HG03439 (cell line): ENCODE measurements around the gene MSS51.
"Not testable (repeated sequence)": the region's sequence is repeated elsewhere in the genome, so short reads cannot be mapped to it uniquely, and the experiment has no call there.

ENCODE experiments used
- ATAC-seq: cut with Tn5 transposase; IDR thresholded peaks from one replicate; pipeline ENCODE4 v1.9.1; 2021; ENCODE audit warnings: mild to moderate bottlenecking, moderate library complexity; ENCODE audit not compliant: unreplicated experiment

Gene MSS51

DNA sequence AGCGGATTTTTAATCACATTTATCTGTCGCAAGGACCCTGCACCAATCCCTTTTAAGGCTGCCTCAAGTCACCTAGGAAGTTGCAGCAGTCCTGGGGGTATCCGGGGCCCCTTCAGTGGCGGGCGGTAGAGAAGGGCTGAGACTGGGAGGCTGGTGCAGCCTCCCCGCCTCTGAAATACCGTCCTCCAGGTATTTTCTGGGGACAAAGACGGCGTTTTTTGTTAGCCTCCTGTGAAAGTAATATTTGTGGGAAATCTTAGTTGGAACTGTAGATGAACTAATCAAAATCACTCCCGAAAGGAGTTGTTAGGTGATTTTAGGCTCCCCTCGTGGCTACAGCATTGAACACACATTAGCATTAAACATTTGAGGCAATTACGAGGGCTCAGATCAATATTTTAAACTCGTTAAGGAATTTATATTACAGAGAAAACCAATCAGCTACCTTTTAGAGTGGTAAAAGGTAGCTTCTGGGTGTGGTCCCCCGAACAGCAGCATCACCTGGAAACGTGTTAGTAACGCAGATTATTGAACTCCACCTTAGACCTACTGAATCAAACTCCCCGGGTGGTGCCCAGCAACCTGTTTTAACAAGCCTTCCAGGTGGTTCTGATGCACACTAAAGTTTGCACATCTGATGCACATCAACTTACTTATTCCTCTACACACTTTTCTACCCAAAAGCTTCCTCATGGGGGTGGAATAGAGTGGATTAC lies 19.0 kb downstream of the MSS51 start:
- ATAC-seq = peak; percentile 22

DNA sequence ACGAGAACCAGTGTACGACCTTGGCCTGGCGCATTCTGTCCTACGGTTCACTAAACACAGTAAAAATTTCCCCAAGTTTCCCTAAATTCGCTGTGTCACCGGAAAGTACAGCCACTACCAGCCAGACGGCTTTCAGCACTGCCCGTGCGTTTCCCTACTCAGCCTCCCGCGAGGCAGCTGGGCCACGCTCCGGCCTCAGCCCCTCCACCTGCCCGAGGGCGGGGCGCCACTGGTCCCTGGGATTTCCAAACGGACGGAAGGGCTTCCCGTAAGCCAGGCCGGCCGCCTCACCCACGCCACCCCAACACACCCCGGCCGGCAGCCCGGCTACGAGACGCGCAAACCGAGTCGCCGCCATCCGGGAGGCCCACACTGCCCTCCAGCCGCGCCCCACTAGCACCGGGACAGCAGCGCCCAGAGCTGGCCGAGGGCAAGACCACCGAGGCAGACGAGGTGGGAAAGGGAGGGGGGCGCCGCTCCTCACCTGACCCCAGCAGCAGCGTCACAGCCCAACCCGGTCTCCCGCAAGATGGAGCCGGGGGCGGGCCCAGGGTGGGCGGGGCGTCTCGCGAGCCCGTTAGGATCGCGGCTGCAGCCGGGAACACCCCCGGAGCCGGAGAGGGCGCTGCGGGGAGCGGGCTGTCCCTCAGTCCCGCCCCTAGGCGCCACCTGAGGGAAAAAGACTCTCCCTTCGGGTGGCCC lies 19.7 kb downstream of the MSS51 start, which contains the start of gene ANXA7:
Gene ANXA7 (minus strand): TSS at position 531 of the 702 bp plus-strand sequence. CDS start 13,202 bp downstream, outside the sequence.
- peak; percentile 87 for ATAC-seq

DNA sequence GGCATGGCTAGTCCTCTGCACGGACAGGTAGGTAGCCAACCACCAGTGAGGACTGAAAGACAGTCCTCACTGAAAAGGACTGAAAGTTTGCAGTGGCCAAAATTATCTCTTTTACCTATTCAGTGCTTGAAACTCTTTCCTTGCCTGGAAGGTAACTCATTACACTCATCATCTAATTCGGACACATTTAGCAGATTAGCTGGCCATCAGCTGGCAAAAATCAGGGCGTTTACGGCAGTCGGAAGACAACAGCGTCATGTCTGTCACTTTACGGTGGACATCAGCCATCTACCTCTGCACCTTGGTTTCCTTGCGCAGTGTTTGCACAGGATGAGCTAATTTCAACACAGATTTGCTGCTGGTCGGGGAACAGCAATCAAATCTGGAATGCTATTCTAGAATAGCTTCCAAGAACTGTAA lies 20.2 kb downstream of the MSS51 start:
- ATAC-seq = peak; percentile 28

DNA sequence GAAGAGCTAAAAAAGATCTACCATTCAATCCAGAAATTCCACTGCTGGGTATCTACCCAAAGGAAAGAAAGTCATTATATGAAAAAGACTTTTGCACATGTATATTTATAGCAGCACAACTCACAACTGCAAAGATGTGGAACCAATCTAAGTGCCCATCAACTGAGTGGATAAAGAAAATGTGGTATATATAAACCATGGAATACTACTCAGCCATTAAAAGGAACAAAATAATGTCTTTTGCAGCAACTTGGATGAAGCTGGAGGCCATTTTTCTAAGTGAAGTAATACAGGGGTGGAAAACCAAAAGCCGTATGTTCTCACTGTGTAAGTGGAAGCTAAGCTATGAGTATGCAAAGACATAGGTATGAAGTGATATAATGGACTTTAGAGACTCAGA lies 22.5 kb downstream of the MSS51 start:
- ATAC-seq = no peak

DNA sequence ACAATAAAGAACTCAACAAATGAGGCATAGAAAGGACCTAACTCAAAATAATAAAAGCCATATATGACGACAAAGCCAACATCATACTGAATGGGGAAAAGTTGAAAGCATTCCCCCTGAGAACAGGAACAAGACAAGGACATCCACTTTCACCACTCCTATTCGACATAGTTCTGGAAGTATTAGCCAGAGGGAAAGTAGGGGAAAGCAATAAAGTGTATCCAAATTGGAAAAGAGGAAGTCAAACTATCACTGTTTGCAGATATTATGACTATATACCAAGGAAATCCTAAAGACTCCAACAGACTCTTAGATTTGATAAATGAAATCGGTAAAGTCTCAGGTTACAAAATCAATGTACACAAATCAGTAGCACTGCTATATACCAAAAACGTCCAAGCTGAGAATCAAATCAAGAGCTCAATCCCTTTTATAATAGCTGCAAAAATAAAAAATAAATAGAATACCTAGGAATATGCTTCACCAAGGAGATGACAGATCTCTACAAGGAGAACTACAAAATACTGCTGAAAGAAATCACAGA lies 24.3 kb downstream of the MSS51 start:
- no peak for ATAC-seq

DNA sequence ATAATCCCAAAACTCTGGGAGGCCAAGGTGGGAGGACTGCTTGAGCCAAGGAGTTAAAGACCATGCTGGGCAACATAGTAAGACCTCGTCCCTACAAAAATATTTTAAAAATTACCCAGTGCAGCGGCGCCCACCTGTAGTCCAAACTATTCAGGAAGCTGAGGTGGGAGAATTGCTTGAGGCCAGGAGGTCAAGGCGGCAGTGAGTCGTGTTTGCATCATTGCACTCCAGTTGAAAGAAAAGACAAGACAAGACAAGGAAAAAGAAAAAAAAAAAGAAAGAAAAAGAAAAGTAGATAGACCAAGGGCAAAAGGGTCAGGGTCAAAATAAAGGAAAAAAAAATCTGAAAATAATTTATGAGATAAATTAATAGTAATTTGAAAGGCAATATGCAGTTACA lies 25.3 kb downstream of the MSS51 start:
- ATAC-seq = no peak

DNA sequence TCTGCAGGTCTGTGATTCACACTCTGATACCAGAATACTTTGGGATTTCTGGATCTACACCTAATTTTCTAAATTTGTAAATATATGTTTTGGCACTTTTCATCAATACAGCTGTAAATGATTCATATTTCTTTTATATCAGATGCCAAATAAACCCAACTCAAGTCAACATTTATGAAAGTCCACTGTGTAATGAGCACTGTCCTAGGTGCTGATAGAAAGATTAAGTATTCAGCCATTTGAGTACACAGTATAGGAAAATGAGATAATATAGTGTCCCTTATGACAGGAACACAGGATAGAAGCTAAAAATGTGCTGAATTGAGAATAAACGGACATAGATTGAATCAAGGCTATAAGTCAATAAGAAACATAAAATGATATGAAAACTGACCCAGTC lies 25.9 kb downstream of the MSS51 start:
- no peak for ATAC-seq

DNA sequence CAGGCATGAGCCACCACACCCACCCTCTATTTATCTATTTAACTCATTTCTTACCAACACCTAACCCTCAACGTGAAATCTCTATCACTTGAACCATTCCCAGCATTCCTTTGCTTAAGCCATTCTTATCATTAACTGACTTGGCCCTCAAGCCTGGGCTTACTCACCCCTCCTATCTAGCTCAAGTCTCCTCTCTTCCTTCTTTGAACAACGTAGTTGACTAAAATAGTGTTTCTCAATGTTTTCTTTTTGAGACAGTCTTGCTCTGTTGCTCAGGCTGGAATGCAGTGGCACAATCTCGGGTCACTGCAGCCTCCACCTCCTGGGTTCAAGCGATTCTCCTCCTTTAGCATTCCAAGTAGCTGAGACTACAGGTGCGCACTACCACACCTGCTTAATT lies 26.5 kb downstream of the MSS51 start:
- ATAC-seq = no peak

DNA sequence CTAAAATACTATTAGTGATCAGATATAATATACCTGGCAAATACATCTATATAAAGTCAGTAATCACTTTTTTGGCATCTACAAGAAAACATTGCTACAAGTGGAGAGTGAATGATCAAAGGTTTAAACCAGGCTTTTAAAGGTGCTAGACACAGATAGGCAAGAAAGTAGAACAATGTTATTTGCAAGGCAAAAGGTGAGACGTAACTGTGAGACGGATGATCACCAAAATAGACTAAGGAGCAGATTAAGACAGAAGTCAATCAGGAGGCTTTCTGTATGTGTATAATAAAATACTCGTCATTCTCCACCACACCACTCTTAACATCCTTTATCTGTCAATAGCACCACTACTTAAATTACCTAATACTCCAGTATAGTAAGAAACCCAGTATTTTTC lies 27.8 kb downstream of the MSS51 start:
- no peak for ATAC-seq

DNA sequence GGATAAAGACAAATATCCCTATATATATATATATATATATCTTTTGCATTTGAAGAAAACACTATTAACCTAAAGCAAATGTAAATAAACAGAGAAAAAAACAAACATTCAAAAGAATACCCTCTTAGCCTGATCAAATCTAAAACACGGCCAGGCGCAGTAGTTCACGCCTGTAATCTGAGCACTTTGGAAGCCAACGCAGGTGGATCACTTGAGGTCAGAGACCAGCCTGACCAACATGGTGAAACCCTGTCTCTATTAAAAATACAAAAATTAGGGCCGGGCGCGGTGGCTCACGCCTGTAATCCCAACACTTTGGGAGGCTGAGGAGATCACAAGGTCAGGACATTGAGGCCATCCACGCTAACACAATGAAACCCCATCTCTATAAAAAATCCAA lies 28.7 kb downstream of the MSS51 start:
- no peak for ATAC-seq

DNA sequence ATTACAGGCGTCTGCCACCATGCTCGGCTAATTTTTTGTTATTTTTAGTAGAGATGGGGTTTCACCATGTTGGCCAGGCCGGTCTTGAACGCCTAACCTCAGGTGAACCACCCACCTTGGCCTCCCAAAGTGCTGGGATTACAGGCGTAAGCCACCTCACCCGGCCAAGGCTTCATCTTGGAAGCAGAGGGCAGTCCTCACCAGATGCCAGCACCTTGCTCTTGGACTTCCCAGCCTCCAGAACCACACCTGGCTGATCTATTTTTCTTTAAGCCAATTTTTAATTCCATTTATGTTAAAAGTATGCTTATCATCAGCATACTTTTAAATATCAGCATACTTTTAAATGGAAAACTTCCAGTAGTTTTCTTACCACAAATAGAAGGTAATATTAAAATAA lies 31.7 kb downstream of the MSS51 start:
- no peak for ATAC-seq

DNA sequence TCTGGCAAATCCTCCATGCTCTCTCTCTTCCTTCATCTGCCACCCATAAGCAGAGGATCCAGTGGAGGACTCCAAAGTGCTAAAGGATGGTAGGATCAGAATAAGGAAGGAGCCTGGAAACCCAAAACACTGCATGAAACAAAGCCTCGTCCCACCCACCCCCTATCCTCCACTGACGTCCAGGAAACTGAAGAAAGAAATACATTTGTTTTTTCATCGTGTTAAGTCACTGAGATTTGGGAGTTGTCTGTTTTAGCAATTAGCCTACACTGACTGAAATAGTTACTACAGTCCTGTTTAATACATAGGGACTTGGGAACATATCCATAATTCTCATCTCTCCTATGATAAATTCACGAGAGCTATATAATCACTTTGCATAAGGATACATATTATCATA lies 34.3 kb downstream of the MSS51 start:
- no peak for ATAC-seq

DNA sequence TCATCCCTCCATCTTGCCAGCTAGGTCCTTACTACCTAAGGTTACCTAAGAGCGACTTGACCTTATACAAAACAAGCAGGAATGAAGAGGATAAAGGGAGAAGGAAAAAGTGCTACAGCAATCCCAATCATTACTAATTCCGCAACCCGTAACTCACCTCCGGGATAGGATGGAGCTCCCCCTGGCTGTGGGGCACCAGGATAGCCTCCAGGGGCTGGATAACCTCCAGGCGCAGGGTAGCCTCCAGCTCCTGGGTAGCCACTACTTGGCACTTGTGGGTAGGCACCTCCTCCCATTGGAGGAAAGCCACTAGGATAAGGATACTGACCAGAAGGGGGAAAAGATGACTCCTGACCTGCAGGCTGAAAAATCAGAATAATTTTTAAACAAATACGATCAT lies 35.3 kb downstream of the MSS51 start:
- ATAC-seq = no peak

DNA sequence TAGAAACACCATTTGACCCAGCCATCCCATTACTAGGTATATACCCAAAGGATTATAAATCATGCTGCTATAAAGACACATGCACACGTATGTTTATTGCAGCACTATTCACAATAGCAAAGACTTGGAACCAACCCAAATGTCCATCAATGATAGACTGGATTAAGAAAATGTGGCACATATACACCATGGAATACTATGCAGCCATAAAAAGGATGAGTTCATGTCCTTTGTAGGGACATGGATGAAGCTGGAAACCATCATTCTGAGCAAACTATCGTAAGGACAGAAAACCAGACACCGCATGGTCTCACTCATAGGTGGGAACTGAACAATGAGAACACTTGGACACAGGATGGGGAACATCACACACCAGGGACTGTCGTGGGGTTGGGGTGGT lies 39.0 kb downstream of the MSS51 start:
- ATAC-seq = not testable (repeated sequence)

DNA sequence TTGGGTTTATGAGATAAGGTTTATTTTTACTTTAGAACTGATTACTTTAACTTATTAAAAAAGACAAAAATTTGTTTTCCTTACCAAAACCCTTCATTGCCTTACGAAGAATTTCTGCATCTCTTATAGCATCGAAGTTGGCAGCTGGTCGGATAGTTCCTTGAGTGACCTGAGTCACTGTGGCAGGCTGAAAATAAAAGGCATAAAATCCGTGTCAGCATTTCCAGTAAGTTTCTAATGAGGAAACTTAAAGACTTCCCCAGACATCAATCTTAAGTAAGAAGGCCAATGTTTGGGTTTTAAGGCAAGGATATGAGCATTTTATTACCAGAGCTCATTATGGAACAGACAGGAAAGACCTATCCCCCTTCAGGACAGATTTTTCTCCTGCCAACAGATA lies 45.1 kb downstream of the MSS51 start:
- ATAC-seq = no peak

DNA sequence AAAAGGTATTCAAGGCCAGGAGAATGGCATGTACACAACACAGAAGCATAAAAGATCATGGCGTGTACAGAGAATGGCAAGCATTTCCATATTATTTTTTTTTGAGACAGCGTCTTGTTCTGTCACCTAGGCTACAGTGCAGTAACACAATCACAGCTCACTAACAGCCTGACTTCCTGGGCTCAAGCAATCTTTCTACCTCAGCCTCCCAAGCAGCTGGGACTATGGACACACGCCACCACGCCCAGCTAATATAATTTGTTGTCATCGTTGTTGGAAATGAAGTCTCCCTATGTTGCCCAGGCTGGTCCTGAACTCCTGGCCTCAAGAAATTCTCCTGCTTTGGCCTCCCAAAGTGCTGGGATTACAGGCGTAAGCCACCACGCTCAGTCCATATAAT lies 46.8 kb downstream of the MSS51 start:
- no peak for ATAC-seq

DNA sequence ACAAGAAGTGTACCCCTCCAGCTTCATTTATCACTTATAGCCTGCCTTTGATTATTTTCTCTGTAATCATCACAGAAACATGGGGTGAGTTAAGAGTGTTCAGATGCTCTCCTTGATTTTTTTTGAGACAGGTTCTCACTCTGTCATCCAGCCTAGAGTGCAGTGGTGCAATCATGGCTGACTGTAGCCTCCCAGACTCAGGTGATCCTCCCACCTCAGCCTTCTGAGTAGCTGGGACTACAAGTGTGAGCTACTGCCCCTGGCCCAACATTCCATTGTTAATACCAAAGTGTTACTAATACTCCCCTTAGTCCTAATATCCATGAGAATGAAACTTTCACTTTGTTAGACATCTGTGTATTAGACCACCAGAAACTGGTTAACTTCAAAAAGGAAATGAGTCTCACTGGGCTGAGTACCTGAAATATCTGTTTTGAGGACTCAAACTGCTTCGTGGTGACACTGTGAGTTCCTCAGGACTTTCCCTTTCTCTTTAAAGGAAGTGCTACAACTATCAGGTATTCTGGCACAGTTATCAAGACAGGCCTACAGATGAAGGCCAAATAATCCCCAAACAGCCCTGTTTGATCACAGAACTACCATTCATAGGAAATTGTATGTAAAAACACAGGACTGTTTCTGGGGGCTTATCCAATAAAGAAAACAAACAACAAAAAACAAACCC lies 54.2 kb downstream of the MSS51 start:
- no peak for ATAC-seq

DNA sequence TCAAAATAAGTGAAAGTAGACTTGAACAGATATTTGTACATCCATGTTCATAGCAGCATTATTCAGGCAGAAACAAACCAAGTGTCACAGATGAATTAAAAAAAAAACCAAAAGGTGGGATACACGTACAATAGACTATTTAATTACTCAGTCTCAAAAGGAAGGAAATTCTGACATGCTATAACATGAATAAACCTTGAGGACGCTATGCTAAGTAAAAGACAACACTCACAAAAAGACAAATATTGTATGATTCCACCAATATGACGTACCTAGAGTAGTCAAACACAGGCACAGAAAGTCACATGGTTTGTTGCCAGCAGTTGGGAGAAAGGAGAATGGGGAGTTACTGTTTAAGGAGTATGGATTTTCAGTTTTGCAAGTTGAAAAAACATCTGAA lies 56.7 kb downstream of the MSS51 start:
- ATAC-seq = no peak
